ENCODE results near the gene RAD18.
A peak's percentile ranks its signal among the peaks of the same experiment; 100 is the strongest.

DNA sequence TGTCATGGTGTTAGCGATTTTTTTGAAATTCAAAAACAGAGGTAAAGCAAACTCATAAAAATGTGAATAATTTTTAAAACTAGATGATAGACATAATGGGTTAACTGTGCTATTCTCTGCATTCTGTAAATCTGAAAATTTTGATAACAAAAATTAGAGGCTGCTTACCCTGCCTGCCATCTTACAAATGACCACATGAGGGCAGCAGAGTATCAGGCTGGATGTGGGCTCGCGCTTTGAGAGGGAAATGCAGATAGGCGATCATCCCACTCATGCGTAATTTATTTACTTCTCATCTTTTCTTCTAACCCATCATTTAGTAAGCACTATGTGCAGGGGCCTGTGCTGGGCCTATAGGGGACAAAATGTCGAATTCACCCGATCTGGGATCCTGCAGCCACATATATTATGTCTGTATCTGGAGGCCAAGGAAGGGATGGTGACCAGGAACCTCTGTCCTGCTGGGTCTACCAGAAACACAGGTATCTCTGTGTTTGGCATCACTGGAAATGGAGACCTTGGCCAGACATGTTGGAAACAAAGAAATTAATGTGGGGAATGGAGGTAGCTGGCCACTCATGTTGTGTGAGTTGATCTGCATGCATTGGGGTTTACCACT is 7.8 kb upstream of the RAD18 start:
- TF ChIP-seq EZH2 (IDR thresholded peaks at IDR 0.05; ENCODE audit: low read length, unreplicated experiment) (no peak), EZH2phosphoT487 (IDR thresholded peaks at IDR 0.05; ENCODE audit: borderline replicate concordance, low read length) (no peak)
- TF ChIP-seq, protein P1, sequence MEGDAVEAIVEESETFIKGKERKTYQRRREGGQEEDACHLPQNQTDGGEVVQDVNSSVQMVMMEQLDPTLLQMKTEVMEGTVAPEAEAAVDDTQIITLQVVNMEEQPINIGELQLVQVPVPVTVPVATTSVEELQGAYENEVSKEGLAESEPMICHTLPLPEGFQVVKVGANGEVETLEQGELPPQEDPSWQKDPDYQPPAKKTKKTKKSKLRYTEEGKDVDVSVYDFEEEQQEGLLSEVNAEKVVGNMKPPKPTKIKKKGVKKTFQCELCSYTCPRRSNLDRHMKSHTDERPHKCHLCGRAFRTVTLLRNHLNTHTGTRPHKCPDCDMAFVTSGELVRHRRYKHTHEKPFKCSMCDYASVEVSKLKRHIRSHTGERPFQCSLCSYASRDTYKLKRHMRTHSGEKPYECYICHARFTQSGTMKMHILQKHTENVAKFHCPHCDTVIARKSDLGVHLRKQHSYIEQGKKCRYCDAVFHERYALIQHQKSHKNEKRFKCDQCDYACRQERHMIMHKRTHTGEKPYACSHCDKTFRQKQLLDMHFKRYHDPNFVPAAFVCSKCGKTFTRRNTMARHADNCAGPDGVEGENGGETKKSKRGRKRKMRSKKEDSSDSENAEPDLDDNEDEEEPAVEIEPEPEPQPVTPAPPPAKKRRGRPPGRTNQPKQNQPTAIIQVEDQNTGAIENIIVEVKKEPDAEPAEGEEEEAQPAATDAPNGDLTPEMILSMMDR (conservative IDR thresholded peaks at IDR 0.05; ENCODE audit: low read depth, low read length), result peak; percentile 95

Data from PC-3 (cell line).